ENCODE measurements around the gene PPP1R12B. TPM values are rescaled to one million over a fixed set of nuclear protein-coding genes. Genes with fewer than 3 reads are reported as not detected.
A peak's percentile ranks its signal among the peaks of the same experiment; 100 is the strongest.
"Not testable (repeated sequence)": the region's sequence is repeated elsewhere in the genome, so short reads cannot be mapped to it uniquely, and the experiment has no call there.

The PPP1R12B gene
- polyA plus RNA-seq, 1 donor: 51.8 TPM

GRCh38 chr1:202629257-202629811 lies 280.8 kb downstream of the PPP1R12B start:
- not testable (repeated sequence) for H3K4me1 ChIP-seq (ENCODE audit: control insufficient read depth, insufficient read depth, low read length); H3K9me3 ChIP-seq (ENCODE audit: control insufficient read depth, low read depth, low read length); H3K4me3 ChIP-seq (ENCODE audit: low read length); H3K27ac ChIP-seq (ENCODE audit: low read length); H3K36me3 ChIP-seq (ENCODE audit: control insufficient read depth, insufficient read depth, low read length); DNase-seq; H3K27me3 ChIP-seq (ENCODE audit: control insufficient read depth, insufficient read depth, low read length)
- no CpG with 5 or more reads among the region's 2 CpGs for WGBS (ENCODE audit: insufficient coverage, low lambda C conversion rate)

GRCh38 chr1:202630096-202630495 lies 281.6 kb downstream of the PPP1R12B start:
- not testable (repeated sequence) for H3K4me1 ChIP-seq (ENCODE audit: control insufficient read depth, insufficient read depth, low read length); H3K27ac ChIP-seq (ENCODE audit: low read length); H3K27me3 ChIP-seq (ENCODE audit: control insufficient read depth, insufficient read depth, low read length); H3K4me3 ChIP-seq (ENCODE audit: low read length); DNase-seq; H3K9me3 ChIP-seq (ENCODE audit: control insufficient read depth, low read depth, low read length); H3K36me3 ChIP-seq (ENCODE audit: control insufficient read depth, insufficient read depth, low read length)
- WGBS (ENCODE audit: insufficient coverage, low lambda C conversion rate): no CpG with 5 or more reads among the region's 6 CpGs

DNA sequence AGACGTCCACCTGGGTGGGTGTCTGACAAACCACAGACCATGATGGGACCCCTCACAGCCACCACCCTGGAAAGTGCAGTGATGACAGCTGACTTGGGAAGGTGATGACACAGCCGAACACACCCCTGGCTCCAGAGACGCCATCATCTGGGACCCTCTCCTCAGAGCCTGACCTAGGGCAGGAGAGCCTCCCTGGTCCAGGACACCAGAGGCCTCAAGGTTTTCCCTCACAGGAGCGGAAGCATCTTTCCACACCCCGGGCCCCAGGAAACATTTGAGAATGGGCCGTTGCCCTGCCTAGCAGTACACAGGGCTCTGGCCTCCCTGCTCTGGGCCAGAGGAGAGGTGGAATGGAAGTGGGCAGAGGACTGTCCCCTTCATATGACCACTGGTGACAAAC lies 282.0 kb downstream of the PPP1R12B start:
- Histone ChIP-seq H3K27me3 (ENCODE audit: control insufficient read depth, insufficient read depth, low read length) (no peaks in the 10 kb centered on the region), H3K4me1 (ENCODE audit: control insufficient read depth, insufficient read depth, low read length) (peaks cover 5% of the 10 kb centered on the region), H3K9me3 (ENCODE audit: control insufficient read depth, low read depth, low read length) (no peaks in the 10 kb centered on the region), H3K27ac (ENCODE audit: low read length) (no peak overlapping the region), H3K4me3 (ENCODE audit: low read length) (no peak overlapping the region), H3K36me3 (ENCODE audit: control insufficient read depth, insufficient read depth, low read length) (no peaks in the 10 kb centered on the region)
- no CpG with 5 or more reads among the region's 6 CpGs for WGBS (ENCODE audit: insufficient coverage, low lambda C conversion rate)
- no peak for DNase-seq

GRCh38 chr1:202631076-202631923 lies 282.8 kb downstream of the PPP1R12B start:
- no CpG with 5 or more reads among the region's 11 CpGs for WGBS (ENCODE audit: insufficient coverage, low lambda C conversion rate)
- Histone ChIP-seq H3K4me3 (ENCODE audit: low read length) (no peak overlapping the region), H3K27ac (ENCODE audit: low read length) (no peak overlapping the region), H3K4me1 (ENCODE audit: control insufficient read depth, insufficient read depth, low read length) (peaks cover 5% of the 10 kb centered on the region), H3K27me3 (ENCODE audit: control insufficient read depth, insufficient read depth, low read length) (no peaks in the 10 kb centered on the region), H3K36me3 (ENCODE audit: control insufficient read depth, insufficient read depth, low read length) (no peaks in the 10 kb centered on the region), H3K9me3 (ENCODE audit: control insufficient read depth, low read depth, low read length) (no peaks in the 10 kb centered on the region)
- no peak for DNase-seq

- WGBS (ENCODE audit: insufficient coverage, low lambda C conversion rate): no CpG with 5 or more reads among the region's 10 CpGs
- Histone ChIP-seq H3K4me3 (ENCODE audit: low read length) (no peak overlapping the region), H3K27ac (ENCODE audit: low read length) (no peak overlapping the region), H3K36me3 (ENCODE audit: control insufficient read depth, insufficient read depth, low read length) (no peaks in the 10 kb centered on the region), H3K4me1 (ENCODE audit: control insufficient read depth, insufficient read depth, low read length) (peaks cover 3% of the 10 kb centered on the region), H3K9me3 (ENCODE audit: control insufficient read depth, low read depth, low read length) (no peaks in the 10 kb centered on the region), H3K27me3 (ENCODE audit: control insufficient read depth, insufficient read depth, low read length) (no peaks in the 10 kb centered on the region)
- no peak for DNase-seq
These were observed 283.7 kb downstream of the PPP1R12B start for GRCh38 chr1:202632241-202632640.

DNA sequence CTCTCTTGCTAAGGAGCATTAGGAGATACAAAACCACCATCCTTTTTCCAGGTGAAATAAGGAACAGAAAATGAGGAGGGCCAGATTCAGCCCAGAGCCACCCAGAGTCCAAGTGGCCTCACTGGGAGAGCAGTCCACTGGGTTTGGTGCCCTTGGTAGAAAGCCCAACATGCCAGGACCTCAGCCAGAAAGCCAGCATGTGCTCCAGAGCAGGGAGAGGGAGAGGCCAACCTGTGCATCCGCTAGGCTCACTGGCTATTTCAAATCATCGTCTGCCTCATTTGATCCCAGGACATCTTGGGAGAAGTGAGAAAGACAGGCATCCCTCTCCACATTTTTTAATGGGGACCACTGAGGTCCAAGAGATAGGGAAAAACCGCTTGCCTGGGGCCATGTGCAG lies 287.7 kb downstream of the PPP1R12B start:
- H3K4me1 ChIP-seq (ENCODE audit: control insufficient read depth, insufficient read depth, low read length): peaks cover 34% of the 10 kb centered on the region
- not testable (repeated sequence) for DNase-seq; H3K4me3 ChIP-seq (ENCODE audit: low read length); H3K36me3 ChIP-seq (ENCODE audit: control insufficient read depth, insufficient read depth, low read length); H3K9me3 ChIP-seq (ENCODE audit: control insufficient read depth, low read depth, low read length); H3K27me3 ChIP-seq (ENCODE audit: control insufficient read depth, insufficient read depth, low read length); H3K27ac ChIP-seq (ENCODE audit: low read length)
- no CpG with 5 or more reads among the region's 3 CpGs for WGBS (ENCODE audit: insufficient coverage, low lambda C conversion rate)

GRCh38 chr1:202637321-202638018 lies 289.0 kb downstream of the PPP1R12B start:
- WGBS (ENCODE audit: insufficient coverage, low lambda C conversion rate): no CpG with 5 or more reads among the region's 16 CpGs
- H3K27ac ChIP-seq (ENCODE audit: low read length): peak overlapping the region; percentile 8
- not testable (repeated sequence) for H3K36me3 ChIP-seq (ENCODE audit: control insufficient read depth, insufficient read depth, low read length); H3K9me3 ChIP-seq (ENCODE audit: control insufficient read depth, low read depth, low read length); H3K27me3 ChIP-seq (ENCODE audit: control insufficient read depth, insufficient read depth, low read length); H3K4me3 ChIP-seq (ENCODE audit: low read length); DNase-seq
- peaks cover 38% of the 10 kb centered on the region for H3K4me1 ChIP-seq (ENCODE audit: control insufficient read depth, insufficient read depth, low read length)

GRCh38 chr1:202638019-202638700 lies 289.7 kb downstream of the PPP1R12B start:
- WGBS (ENCODE audit: insufficient coverage, low lambda C conversion rate): no CpG with 5 or more reads among the region's 7 CpGs
- no peak for DNase-seq

GRCh38 chr1:202638701-202639305 lies 290.3 kb downstream of the PPP1R12B start:
- H3K4me3 ChIP-seq (ENCODE audit: low read length); H3K36me3 ChIP-seq (ENCODE audit: control insufficient read depth, insufficient read depth, low read length); H3K9me3 ChIP-seq (ENCODE audit: control insufficient read depth, low read depth, low read length): not testable (repeated sequence)
- DNase-seq: peak in 1 of 2 donors; percentile 73
- peaks cover 21% of the 10 kb centered on the region for H3K27me3 ChIP-seq (ENCODE audit: control insufficient read depth, insufficient read depth, low read length)
- no CpG with 5 or more reads among the region's 9 CpGs for WGBS (ENCODE audit: insufficient coverage, low lambda C conversion rate)
- peaks cover 45% of the 10 kb centered on the region for H3K4me1 ChIP-seq (ENCODE audit: control insufficient read depth, insufficient read depth, low read length)
- peak overlapping the region; percentile 10 for H3K27ac ChIP-seq (ENCODE audit: low read length)

More at GRCh38 chr1:202638019-202638700, 289.7 kb downstream of the PPP1R12B start:
- Histone ChIP-seq H3K36me3 (ENCODE audit: control insufficient read depth, insufficient read depth, low read length) (no peaks in the 10 kb centered on the region), H3K27me3 (ENCODE audit: control insufficient read depth, insufficient read depth, low read length) (peaks cover 15% of the 10 kb centered on the region), H3K4me1 (ENCODE audit: control insufficient read depth, insufficient read depth, low read length) (peaks cover 40% of the 10 kb centered on the region), H3K9me3 (ENCODE audit: control insufficient read depth, low read depth, low read length) (no peaks in the 10 kb centered on the region), H3K27ac (ENCODE audit: low read length) (peak overlapping the region; percentile 8), H3K4me3 (ENCODE audit: low read length) (no peak overlapping the region)

DNA sequence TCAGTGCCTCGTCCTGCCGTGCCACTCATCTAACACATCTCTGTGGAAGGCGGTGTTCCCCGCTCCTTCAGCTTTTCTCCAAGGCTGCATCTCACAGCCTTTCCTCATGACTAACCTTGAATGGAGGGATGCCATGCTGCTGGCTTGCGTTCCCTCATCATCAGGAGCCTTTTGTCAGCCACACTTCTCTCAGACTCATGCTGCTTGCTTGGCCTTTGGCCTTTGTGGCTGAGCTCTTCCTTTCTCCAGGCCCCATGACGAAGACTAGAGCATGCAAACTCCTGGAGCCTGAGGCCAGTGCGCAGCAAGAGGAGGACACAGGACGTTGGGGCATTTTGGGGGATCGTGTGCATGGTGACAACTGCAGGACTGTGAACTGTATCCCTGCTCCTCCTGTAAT lies 291.0 kb downstream of the PPP1R12B start:
- no peak overlapping the region for H3K27ac ChIP-seq (ENCODE audit: low read length)

More for the DNA sequence above, 291.0 kb downstream of the PPP1R12B start:
- Histone ChIP-seq H3K4me1 (ENCODE audit: control insufficient read depth, insufficient read depth, low read length) (peaks cover 51% of the 10 kb centered on the region), H3K9me3 (ENCODE audit: control insufficient read depth, low read depth, low read length) (no peaks in the 10 kb centered on the region), H3K36me3 (ENCODE audit: control insufficient read depth, insufficient read depth, low read length) (no peaks in the 10 kb centered on the region), H3K27me3 (ENCODE audit: control insufficient read depth, insufficient read depth, low read length) (peaks cover 28% of the 10 kb centered on the region), H3K4me3 (ENCODE audit: low read length) (no peak overlapping the region)
- DNase-seq: no peak
- no CpG with 5 or more reads among the region's 9 CpGs for WGBS (ENCODE audit: insufficient coverage, low lambda C conversion rate)
